Prostate gland (tissue), 2 donors: ENCODE measurements around the gene SH2D4B. TPM values are rescaled to one million over a fixed set of nuclear protein-coding genes. Genes with fewer than 3 reads are reported as not detected.
A peak's percentile ranks its signal among the peaks of the same experiment; 100 is the strongest.

Source experiments
- DNase-seq: peaks from one replicate; pipeline ENCODE4 v3.0.0-alpha.2; 2019; ENCODE audit warnings: low spot score
- H3K27ac ChIP-seq, 2 donors: fragments of 200-600 bp; sonication (generic); 2 replicates each; pipeline ENCODE4 v1.5.1; 2017 to 2019
- H3K27me3 ChIP-seq: fragments of 200-600 bp; sonication (generic); replicated peaks from 2 replicates; pipeline ENCODE4 v1.5.1; 2019; ENCODE audit not compliant: insufficient read depth
- H3K36me3 ChIP-seq, 2 donors: fragments of 200-600 bp; sonication (generic); 1 replicate in 1 of 2; 2 replicates in 1 of 2; pipeline versions ENCODE4 v1.5.1 to v1.8.1; 2017 to 2019
- H3K4me1 ChIP-seq: fragments of 200-600 bp; sonication (generic); replicated peaks from 2 replicates; pipeline ENCODE4 v1.5.1; 2019
- H3K4me3 ChIP-seq, 2 donors: fragments of 200-600 bp; sonication (generic); 2 replicates each; pipeline ENCODE4 v1.5.1; 2017 to 2019
- H3K9me3 ChIP-seq: fragments of 200-600 bp; sonication (generic); 2 replicates; pipeline ENCODE4 v1.5.1; 2017
- CTCF ChIP-seq, 4 experiments: fragments of 200-600 bp in 2 of 4; fragments of 450-650 bp in 2 of 4; sonication (generic) in 2 of 4; IDR thresholded peaks; 1 replicate in 3 of 4; 2 replicates in 1 of 4; pipeline ENCODE4 v1.5.1; 2016 to 2019; ENCODE audit warnings: antibody characterized with exemption in 4 of 4, mild to moderate bottlenecking in 2 of 4, moderate library complexity in 2 of 4
- POLR2A ChIP-seq: fragments of 450-650 bp; IDR thresholded peaks from one replicate; pipeline ENCODE4 v1.6.1; 2016; ENCODE audit warnings: antibody characterized with exemption, mild to moderate bottlenecking
- POLR2AphosphoS5 ChIP-seq: sonication (generic); formaldehyde crosslinking; IDR thresholded peaks from one replicate; pipeline ENCODE4 v1.6.1; 2017; ENCODE audit warnings: antibody characterized with exemption
- WGBS: methylation state at CpG from one replicate; pipeline ENCODE4 v1.1.5; 2018; 5-methylcytosine and 5-hydroxymethylcytosine counted together
- intact Hi-C: fragments of 100-400 bp; cut with DNase I; formaldehyde crosslinking; loops from one replicate; pipeline ENCODE4 v1.14.2; 2022
- total RNA-seq, 2 donors: library from RNA; depleted of rRNA; stranded (reverse); fragments of >200 nt; gene quantifications; one replicate each; pipeline ENCODE4 v1.1.0, GENCODE V29; 2016

Gene SH2D4B
- total RNA-seq, 2 donors from 2014 or later: 0.40 TPM; not detected in 1

DNA sequence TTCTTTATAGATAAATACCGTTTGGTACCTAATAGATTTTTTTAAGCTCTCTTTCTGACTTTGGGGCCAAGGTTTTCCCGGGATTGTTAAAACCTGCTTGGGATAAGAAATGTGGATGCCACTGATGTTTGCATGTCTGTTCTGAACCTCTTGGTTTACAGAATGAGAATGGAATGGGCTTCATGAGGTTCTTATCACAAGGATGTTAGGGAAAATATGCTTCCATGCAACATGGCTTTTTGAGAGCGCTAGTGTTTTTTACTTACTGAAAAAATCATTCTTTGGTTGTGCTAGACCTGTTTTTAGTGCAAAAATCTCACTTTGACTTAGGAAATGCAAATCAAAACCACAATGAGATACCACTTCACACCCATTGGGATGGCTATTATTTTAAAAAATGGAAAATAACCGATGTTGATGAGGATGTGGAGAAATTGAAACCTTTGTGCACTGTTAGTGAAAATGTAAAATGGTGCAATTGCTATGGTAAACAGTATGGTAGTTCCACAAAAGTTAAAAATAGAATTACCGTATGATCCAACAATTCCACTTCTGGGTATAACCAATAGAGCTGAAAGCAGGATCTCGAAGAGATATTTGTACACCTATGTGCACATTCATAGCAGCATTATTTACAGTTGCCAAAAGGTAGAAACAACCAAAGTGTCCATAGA, 44.7 kb upstream of the SH2D4B start:
- no peak for DNase-seq
- Histone ChIP-seq H3K4me3 (no peak overlapping the region), H3K27ac (no peak overlapping the region), H3K4me1 (peaks cover 10% of the 10 kb centered on the region), H3K27me3 (no peaks in the 10 kb centered on the region), H3K36me3 (peaks cover 0 to 3% of the 10 kb centered on the region in 2 donors), H3K9me3 (no peaks in the 10 kb centered on the region)
- intact Hi-C loops: no loop called here
- 84% methylated on average over 6 of the region's 6 CpGs for WGBS
- no peak for TF ChIP-seq POLR2A
- TF ChIP-seq CTCF (IDR thresholded peaks at IDR 0.05): no peak
- no peak for TF ChIP-seq POLR2AphosphoS5

- 45% methylated on average over 4 of the region's 4 CpGs for WGBS
- H3K27me3 ChIP-seq: no peaks in the 10 kb centered on the region
- DNase-seq: no peak
- peaks cover 0 to 3% of the 10 kb centered on the region in 2 donors for H3K36me3 ChIP-seq
- H3K27ac ChIP-seq: no peak overlapping the region
- H3K4me1 ChIP-seq: peaks cover 16% of the 10 kb centered on the region
- H3K4me3 ChIP-seq: no peak overlapping the region
- H3K9me3 ChIP-seq: no peaks in the 10 kb centered on the region
- intact Hi-C loops: no loop called here
- TF ChIP-seq POLR2A (no peak), CTCF (IDR thresholded peaks at IDR 0.05) (no peak), POLR2AphosphoS5 (no peak)
These were observed 44.1 kb upstream of the SH2D4B start for GRCh38 chr10:80493522-80494051.

DNA sequence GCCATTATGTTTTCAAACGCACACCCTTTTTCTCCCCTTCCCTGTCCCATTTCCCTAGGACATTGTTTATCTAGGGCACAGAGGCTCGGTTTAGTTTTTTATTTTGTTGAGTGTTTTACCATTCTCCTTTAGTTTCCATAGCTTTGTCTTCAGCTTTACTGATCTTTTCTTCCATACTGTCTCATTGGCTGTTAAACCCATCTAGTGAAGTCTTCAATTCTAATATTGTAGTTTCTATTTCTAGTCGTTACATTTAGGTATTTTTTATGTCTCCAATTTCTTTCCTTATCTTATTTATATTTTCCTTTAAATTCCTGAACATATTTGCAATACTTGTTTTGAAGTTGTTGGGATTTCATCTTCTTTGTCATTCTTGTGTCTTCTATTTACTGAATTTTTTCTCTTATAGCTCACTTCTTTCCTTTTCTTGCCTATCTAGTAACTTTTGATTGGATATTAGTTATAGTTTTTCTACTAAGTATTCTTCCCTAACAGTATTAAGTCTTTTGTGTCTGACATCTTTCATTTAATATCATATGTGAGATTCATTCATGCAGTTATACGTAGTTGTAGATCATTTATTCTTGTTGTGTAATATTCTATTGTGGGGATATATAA, 41.0 kb upstream of the SH2D4B start:
- no peak for DNase-seq
- H3K27ac ChIP-seq: peak overlapping the region in 1 of 2 donors; percentile 63
- H3K4me1 ChIP-seq: peaks cover 17% of the 10 kb centered on the region

DNA sequence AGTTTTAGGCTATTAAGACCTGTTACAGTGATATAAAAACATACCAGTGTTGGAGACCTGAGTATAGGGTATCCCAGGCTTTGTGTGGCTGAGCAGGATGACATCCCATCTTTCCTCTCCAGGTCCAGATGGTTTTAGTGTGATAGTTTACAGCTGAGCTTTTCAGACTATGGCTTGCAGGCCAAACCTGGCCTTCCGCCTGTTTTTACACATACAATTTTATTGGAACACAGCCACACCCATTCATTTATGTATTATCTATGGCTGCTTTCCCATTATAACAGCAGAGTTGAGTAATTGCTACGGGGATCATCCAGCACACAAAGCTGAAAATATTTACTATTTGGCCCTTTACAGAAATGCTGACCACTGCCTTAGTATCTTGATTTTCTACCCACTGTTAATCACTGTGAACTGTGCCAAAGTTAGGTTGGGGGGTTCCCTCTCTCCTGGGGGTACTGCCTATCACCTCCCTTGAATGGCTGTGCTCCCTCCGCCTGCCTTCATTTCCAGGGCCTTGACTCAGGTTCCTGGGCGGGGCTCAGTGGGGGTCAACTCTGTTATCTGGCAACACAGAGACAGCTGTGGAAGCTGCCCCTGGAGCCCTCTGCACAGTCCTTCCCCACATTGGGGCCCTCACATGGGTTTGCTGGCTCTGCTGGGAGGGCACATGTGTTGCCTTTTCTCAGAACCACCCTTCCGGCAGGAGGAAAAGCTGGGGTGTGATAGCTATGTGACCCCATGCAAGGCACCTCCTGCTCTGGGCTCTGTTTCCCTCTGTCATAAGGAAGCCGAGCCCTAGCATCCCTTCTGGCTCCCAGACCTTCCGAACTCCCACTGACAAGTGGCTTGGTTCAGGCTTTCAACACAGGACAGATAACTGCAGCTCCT, 40.3 kb upstream of the SH2D4B start:
- intact Hi-C loops: loop anchor here (2.0 kb wide), 1 partner anchor 43 kb away; the partner anchor contains the start of gene TSPAN14
- Histone ChIP-seq H3K36me3 (no peaks in the 10 kb centered on the region), H3K27me3 (no peaks in the 10 kb centered on the region), H3K27ac (peak overlapping the region; percentile 63 to 77), H3K4me3 (no peak overlapping the region), H3K9me3 (no peaks in the 10 kb centered on the region), H3K4me1 (peaks cover 17% of the 10 kb centered on the region)
- no peak for TF ChIP-seq POLR2A
- TF ChIP-seq CTCF (IDR thresholded peaks at IDR 0.05): no peak
- TF ChIP-seq POLR2AphosphoS5: peak; percentile 32
- 70% methylated on average over 7 of the region's 7 CpGs for WGBS
- DNase-seq: no peak

More for the DNA sequence above, 41.0 kb upstream of the SH2D4B start:
- TF ChIP-seq CTCF (IDR thresholded peaks at IDR 0.05): no peak
- TF ChIP-seq POLR2AphosphoS5: no peak
- TF ChIP-seq POLR2A: no peak
- intact Hi-C loops: no loop called here
- Histone ChIP-seq H3K4me3 (no peak overlapping the region), H3K27me3 (no peaks in the 10 kb centered on the region), H3K9me3 (no peaks in the 10 kb centered on the region), H3K36me3 (no peaks in the 10 kb centered on the region)
- WGBS: 88% methylated on average over 4 of the region's 4 CpGs
